Caco-2 (cell line): Measurements from ENCODE around the gene KRTAP10-2. TPM values are rescaled to one million over a fixed set of nuclear protein-coding genes. Genes with fewer than 3 reads are reported as not detected.

Experiments used
- BruUV-seq: library from RNA; stranded (reverse); fragments of 400-500 nt; replicated peaks from 2 replicates; lab custom pipeline; 2021; lab: Mats Ljungman, UMichigan
- CTCF ChIA-PET: fragments of 300-600 bp; sonication (Branson Sonifier 250); formaldehyde crosslinking; loops from one replicate; lab custom pipeline; 2022; ENCODE audit warnings: antibody characterized with exemption; lab: Charles Lee
- POLR2A ChIA-PET: fragments of 300-600 bp; sonication (Branson Sonifier 250); formaldehyde crosslinking; loops from one replicate; lab custom pipeline; 2022; ENCODE audit warnings: antibody characterized with exemption; lab: Charles Lee
- DNase-seq, 2 experiments: peaks; one replicate each; pipeline versions ENCODE4 v3.0.0 to v3.0.0-alpha.2; 2020 to 2022
- H3K27me3 ChIP-seq: replicated peaks from 2 replicates; pipeline ENCODE4 v1.6.0; 2011; ENCODE audit warnings: low read length; ENCODE audit not compliant: control insufficient read depth, insufficient read depth
- H3K36me3 ChIP-seq: 2 replicates; pipeline ENCODE4 v1.5.1; 2011; ENCODE audit warnings: low read length; ENCODE audit not compliant: control insufficient read depth, insufficient read depth
- H3K4me1 ChIP-seq: fragments of 250-450 bp; sonication (Bioruptor Pico); 2 replicates; pipeline ENCODE4 v1.5.1; 2020; ENCODE audit warnings: mild to moderate bottlenecking
- H3K4me3 ChIP-seq: 2 replicates; pipeline ENCODE4 v1.5.1; 2011; ENCODE audit warnings: low read depth, mild to moderate bottlenecking, control low read depth, low read length
- H3K9me3 ChIP-seq: fragments of 250-450 bp; sonication (Bioruptor Pico); 2 replicates; pipeline ENCODE4 v1.5.1; 2020; ENCODE audit warnings: mild to moderate bottlenecking, moderate library complexity
- H3K27ac Mint-ChIP-seq: one replicate; pipeline ENCODE4 v1.8.0; 2022; ENCODE audit warnings: mixed read lengths; ENCODE audit not compliant: unreplicated experiment
- H3K27me3 Mint-ChIP-seq: one replicate; pipeline ENCODE4 v1.8.0; 2022; ENCODE audit warnings: mixed read lengths; ENCODE audit not compliant: insufficient read depth, unreplicated experiment
- H3K36me3 Mint-ChIP-seq: one replicate; pipeline ENCODE4 v1.8.0; 2022; ENCODE audit warnings: mild to moderate bottlenecking, mixed read lengths; ENCODE audit not compliant: insufficient read depth, unreplicated experiment
- H3K4me1 Mint-ChIP-seq: one replicate; pipeline ENCODE4 v1.8.0; 2022; ENCODE audit warnings: low read depth, mixed read lengths; ENCODE audit not compliant: unreplicated experiment
- H3K4me3 Mint-ChIP-seq: one replicate; pipeline ENCODE4 v1.8.0; 2022; ENCODE audit warnings: mild to moderate bottlenecking, moderate library complexity, mixed read lengths; ENCODE audit not compliant: unreplicated experiment
- H3K9me3 Mint-ChIP-seq: one replicate; pipeline ENCODE4 v1.8.0; 2022; ENCODE audit warnings: mixed read lengths; ENCODE audit not compliant: unreplicated experiment
- intact Hi-C: fragments of 100-400 bp; cut with micrococcal nuclease; formaldehyde crosslinking; loops from one replicate; pipeline ENCODE4 v1.10.0; 2022; ENCODE audit not compliant: unreplicated experiment
- total RNA-seq: library from RNA; stranded (reverse); gene quantifications from 2 replicates; pipeline ENCODE4 v1.2.3, GENCODE V29; 2022
- TF ChIP-seq, protein P1 (sequence below), 2 experiments: fragments of 200-600 bp in 1 of 2; IDR thresholded peaks; 1 replicate in 1 of 2; 2 replicates in 1 of 2; pipeline versions ENCODE4 v1.5.1 to v1.8.0; 2011 to 2022; ENCODE audit warnings: antibody characterized with exemption in 1 of 2, control low read depth in 1 of 2, inconsistent platforms in 1 of 2, low read depth in 1 of 2, low read length in 1 of 2, mild to moderate bottlenecking in 1 of 2, moderate library complexity in 1 of 2; ENCODE audit not compliant: insufficient read depth in 1 of 2, severe bottlenecking in 1 of 2, unreplicated experiment in 1 of 2

The KRTAP10-2 gene
- total RNA-seq, 1 experiment from 2014 or later: not detected

DNA sequence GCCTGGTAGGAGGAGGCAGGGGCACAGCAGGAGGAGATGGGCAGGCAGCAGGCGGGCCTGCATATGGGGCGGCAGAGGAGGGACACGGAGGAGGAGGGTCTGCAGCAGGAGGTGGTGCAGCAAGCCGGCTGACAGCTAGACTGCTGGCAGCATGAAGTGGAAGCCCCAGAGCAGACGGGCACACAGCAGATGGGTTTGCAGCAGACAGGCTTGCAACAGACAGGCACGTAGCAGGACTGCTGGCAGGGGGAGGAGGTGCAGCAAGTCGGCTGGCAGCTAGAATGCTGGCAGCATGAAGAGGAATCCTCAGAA is 28.5 kb upstream of the KRTAP10-2 start:
- Mint-ChIP-seq H3K9me3 (peaks cover 54% of the 10 kb centered on the region), H3K27ac (no peak overlapping the region), H3K27me3 (no peaks in the 10 kb centered on the region), H3K4me3 (no peak overlapping the region), H3K4me1 (peaks cover 4% of the 10 kb centered on the region), H3K36me3 (peaks cover 5% of the 10 kb centered on the region)
- Histone ChIP-seq H3K4me3 (no peak overlapping the region), H3K4me1 (no peaks in the 10 kb centered on the region), H3K9me3 (peaks cover 18% of the 10 kb centered on the region), H3K27me3 (no peaks in the 10 kb centered on the region), H3K36me3 (no peaks in the 10 kb centered on the region)
- TF ChIP-seq, protein P1, sequence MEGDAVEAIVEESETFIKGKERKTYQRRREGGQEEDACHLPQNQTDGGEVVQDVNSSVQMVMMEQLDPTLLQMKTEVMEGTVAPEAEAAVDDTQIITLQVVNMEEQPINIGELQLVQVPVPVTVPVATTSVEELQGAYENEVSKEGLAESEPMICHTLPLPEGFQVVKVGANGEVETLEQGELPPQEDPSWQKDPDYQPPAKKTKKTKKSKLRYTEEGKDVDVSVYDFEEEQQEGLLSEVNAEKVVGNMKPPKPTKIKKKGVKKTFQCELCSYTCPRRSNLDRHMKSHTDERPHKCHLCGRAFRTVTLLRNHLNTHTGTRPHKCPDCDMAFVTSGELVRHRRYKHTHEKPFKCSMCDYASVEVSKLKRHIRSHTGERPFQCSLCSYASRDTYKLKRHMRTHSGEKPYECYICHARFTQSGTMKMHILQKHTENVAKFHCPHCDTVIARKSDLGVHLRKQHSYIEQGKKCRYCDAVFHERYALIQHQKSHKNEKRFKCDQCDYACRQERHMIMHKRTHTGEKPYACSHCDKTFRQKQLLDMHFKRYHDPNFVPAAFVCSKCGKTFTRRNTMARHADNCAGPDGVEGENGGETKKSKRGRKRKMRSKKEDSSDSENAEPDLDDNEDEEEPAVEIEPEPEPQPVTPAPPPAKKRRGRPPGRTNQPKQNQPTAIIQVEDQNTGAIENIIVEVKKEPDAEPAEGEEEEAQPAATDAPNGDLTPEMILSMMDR (IDR thresholded peaks at IDR 0.05; ENCODE audit: insufficient read depth in 1 of 2, low read depth in 1 of 2, low read length in 1 of 2, severe bottlenecking in 1 of 2, unreplicated experiment in 1 of 2): no peak
- POLR2A ChIA-PET: no interaction called here
- CTCF ChIA-PET: no interaction called here
- DNase-seq: no peak
- no TSS peak for BruUV-seq
- intact Hi-C loops: no loop called here

DNA sequence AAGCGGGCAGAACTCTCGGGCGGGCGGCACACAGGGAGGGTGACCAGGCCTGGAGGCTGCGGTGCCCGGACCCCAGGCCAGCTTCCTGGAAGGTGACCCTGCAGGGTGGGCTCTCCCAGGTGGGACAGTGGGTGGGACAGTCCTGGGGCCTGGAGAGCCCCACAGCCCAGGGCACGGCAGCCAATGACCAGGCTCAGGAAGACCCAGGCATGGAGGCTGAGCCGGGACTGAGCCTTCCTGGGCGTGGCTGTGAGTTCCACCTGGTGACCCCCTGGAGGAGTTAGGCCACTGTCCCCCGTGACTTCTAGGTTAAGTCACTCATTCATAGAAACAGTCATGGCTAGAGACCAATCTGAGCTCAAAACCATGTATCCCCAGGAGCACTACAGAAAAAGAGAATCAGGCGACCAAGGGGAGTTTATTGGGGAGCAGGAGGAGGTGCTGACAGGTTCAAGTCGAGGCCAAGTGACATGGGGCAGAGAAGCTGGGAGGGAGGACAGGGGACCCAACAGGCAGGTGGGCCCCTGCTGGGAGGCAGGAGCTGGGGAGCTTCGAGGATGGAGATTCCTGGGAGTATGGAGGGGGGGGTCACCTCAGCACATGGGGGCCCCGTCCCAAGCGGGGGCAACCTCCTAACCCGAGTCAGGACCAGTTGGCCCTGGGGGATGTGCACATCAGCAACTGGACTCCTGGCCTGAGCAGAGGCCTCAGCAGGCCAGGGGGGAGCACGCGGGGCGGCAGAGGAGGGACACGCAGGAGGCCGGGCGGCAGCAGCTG is 27.9 kb upstream of the KRTAP10-2 start:
- no peak overlapping the region for H3K27ac Mint-ChIP-seq
- POLR2A ChIA-PET: no interaction called here

DNA sequence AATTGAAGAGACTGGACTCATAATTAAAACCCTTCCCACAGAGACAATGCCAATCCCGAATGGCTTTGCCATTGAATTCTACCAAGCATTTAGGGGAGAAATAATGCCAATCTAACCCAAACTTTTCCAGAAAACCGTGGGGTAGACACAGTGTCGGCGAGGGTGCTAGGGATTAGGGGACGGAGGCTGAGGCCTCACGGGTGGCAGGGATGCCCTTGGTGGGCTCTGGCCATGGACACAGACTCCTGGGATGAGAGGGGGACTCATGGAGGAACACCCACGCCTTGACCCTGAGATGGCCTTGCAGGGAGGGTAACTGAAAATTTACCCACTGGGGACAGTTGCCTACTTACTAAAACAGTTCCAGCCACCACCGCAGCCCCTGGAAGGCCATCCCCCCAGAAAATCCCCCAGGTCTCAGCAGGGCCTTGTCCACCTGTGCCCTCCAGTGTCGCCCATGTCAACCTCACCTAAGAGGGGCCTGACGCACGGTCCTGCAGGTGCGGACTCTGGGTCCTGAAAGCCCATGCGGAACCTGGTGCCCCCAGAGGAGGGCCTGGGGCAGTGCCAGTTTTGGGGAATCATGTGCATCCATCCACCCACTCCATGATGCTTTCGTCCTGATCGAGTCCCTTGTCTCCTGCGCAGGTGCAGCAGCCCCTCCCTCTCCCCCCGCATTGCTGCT is 27.2 kb upstream of the KRTAP10-2 start:
- intact Hi-C loops: no loop called here
- BruUV-seq: no TSS peak
- H3K36me3 ChIP-seq: no peaks in the 10 kb centered on the region
- Mint-ChIP-seq H3K4me1 (peaks cover 8% of the 10 kb centered on the region), H3K27me3 (no peaks in the 10 kb centered on the region), H3K36me3 (peaks cover 5% of the 10 kb centered on the region), H3K4me3 (no peak overlapping the region), H3K27ac (no peak overlapping the region), H3K9me3 (peaks cover 54% of the 10 kb centered on the region)
- H3K4me1 ChIP-seq: no peaks in the 10 kb centered on the region
- peaks cover 18% of the 10 kb centered on the region for H3K9me3 ChIP-seq
- CTCF ChIA-PET: no interaction called here
- no peaks in the 10 kb centered on the region for H3K27me3 ChIP-seq
- H3K4me3 ChIP-seq: no peak overlapping the region
- no peak for DNase-seq
- TF ChIP-seq, protein P1 (IDR thresholded peaks at IDR 0.05; ENCODE audit: insufficient read depth in 1 of 2, low read depth in 1 of 2, low read length in 1 of 2, severe bottlenecking in 1 of 2, unreplicated experiment in 1 of 2): no peak
- POLR2A ChIA-PET: no interaction called here

More for the DNA sequence above, 27.9 kb upstream of the KRTAP10-2 start:
- Histone ChIP-seq H3K4me3 (no peak overlapping the region), H3K4me1 (no peaks in the 10 kb centered on the region), H3K9me3 (peaks cover 18% of the 10 kb centered on the region), H3K36me3 (no peaks in the 10 kb centered on the region), H3K27me3 (no peaks in the 10 kb centered on the region)
- peaks cover 8% of the 10 kb centered on the region for H3K4me1 Mint-ChIP-seq
- no TSS peak for BruUV-seq
- DNase-seq: no peak
- H3K9me3 Mint-ChIP-seq: peaks cover 54% of the 10 kb centered on the region
- CTCF ChIA-PET: no interaction called here
- H3K27me3 Mint-ChIP-seq: no peaks in the 10 kb centered on the region
- H3K36me3 Mint-ChIP-seq: peaks cover 5% of the 10 kb centered on the region
- intact Hi-C loops: no loop called here
- TF ChIP-seq, protein P1 (IDR thresholded peaks at IDR 0.05; ENCODE audit: insufficient read depth in 1 of 2, low read depth in 1 of 2, low read length in 1 of 2, severe bottlenecking in 1 of 2, unreplicated experiment in 1 of 2): no peak
- no peak overlapping the region for H3K4me3 Mint-ChIP-seq
